ENCODE measurements around the gene OARD1.
"Not testable (repeated sequence)": the region's sequence is repeated elsewhere in the genome, so short reads cannot be mapped to it uniquely, and the experiment has no call there.

The OARD1 gene

DNA sequence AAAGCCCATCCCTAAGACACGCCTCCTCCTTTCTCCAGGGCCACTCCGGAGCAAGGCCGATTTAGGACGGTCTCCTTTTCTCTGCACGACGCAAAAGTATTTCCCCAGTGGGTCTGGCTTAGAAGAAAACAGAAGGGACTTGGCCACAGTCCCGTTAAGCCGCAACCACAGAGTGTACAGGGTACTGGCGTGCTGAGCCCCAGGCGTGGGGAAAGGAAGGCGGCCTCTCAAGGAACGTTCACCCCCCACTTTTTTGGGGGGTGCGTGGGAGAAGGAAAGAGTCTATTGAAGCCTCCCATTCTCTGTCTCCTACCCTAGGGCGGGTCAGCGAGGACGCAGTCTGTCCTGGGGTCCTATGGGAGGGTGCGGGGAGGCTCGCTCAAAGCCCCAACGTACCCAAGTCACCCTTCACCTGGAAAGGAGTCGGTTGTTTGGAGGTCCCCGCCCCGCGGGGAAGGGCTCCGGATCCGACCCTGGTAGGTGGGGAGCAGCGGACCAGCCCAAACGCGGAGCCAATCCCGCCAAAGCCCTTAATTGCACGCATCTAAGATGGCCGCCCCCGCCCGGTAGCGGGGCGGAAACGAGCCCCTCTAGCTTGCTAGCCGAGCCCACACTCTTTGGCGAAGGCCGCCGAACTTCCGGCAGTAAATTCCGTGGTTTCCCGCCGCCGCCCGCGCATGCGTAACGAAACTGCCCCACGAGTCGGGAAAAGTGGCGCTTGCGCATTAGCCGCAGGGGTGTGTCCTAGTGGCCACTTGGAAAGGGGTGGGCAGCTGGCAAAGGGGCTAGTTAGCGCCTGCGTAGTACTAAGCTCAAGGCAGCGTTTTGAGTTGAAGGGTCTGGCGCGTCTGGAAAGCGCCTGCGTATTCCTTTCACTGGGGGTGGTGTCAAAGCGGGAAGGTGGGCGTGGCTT is at the start of gene OARD1:
Gene OARD1, minus strand, starts transcription at position 434 of the 913 bp plus-strand sequence. CDS start 722 bp downstream, outside the sequence.
- peak; percentile 98 for DNase-seq (ENCODE audit: low spot score)

- DNase-seq (ENCODE audit: low spot score) = no peak
Measured at GRCh38 chr6:41120058-41120457, 47.9 kb upstream of the OARD1 start.

- DNase-seq (ENCODE audit: low spot score) = no peak
Measured at GRCh38 chr6:41119508-41119907, 47.4 kb upstream of the OARD1 start.

- DNase-seq (ENCODE audit: low spot score) = not testable (repeated sequence)
Measured at GRCh38 chr6:41115027-41115426, 42.9 kb upstream of the OARD1 start.

GRCh38 chr6:41111017-41111416 is 38.9 kb upstream of the OARD1 start:
- DNase-seq (ENCODE audit: low spot score) = no peak

DNA sequence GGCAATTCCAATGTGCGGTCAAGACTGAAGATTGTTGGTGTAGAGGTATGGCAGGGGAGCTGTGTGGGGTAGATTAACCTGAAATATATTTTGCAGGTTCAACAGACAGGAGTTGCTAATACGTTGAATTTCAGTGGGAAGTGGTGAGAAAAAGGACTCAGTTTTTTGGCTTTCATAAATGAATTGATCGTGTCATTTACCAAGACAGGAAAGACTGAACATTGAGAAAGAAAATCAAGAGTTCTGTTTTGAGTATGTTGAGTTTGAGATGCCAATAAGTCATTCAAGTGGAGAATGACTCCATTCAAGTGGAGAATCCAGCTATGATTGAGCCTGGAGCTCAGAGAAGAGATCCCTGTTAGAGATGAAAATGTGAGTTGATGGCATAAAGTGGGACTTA is 31.7 kb upstream of the OARD1 start:
- DNase-seq (ENCODE audit: low spot score) = no peak

- DNase-seq (ENCODE audit: low spot score) = no peak
Measured at GRCh38 chr6:41100871-41101287, 28.7 kb upstream of the OARD1 start.

GRCh38 chr6:41098366-41098765 is 26.2 kb upstream of the OARD1 start:
- no peak for DNase-seq (ENCODE audit: low spot score)

GRCh38 chr6:41097467-41098090 is 25.4 kb upstream of the OARD1 start:
- peak; percentile 43 for DNase-seq (ENCODE audit: low spot score)

DNA sequence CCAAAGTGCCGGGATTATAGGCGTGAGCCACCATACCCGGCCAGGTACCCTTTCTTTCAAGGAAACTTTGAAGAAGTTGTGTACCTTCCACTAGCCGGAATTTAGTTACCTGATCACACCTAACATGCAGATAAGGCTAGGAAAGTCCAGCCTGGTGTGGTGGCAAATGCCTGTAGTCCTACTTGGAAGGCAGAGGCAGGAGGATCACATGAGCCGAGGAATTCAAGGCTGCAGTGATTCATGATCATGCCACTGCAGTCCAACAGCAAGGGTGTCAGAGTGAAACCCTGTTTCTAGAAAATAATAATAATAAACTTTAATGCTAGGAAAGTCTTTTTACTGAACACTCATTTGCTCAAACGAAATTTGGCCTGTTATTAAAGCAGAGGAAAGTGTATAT is 21.6 kb upstream of the OARD1 start:
- no peak for DNase-seq (ENCODE audit: low spot score)

DNA sequence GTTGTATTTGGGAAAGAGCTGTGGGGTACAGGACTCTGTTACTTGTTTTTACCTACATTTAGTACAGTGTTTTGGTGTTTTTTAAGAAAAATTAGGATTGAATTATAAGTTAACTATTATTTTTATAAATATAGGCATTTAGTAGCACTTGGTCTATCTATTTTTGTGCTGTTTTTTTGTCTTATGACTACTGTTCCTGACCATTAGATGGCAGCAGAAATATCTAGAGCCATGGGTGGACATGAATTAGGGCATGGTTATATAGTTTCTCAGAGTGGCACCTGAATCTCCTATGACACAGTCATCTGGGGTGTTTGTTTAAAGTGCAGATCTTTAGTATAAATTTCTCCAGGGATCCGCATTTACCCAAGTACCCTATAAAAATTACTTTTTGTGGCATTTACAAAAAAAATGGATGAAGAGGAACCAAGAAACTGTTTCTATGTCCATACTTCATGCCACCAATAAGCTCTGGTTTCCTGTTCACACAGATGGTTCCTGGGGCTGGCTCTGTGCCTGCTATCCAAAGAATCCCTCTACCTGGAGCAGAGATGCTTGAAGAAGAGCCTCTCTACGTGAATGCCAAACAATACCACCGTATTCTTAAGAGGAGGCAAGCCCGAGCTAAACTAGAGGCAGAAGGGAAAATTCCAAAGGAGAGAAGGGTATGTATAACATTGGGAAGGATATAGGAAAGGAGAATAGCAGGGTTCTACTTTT is 20.4 kb upstream of the OARD1 start:
- DNase-seq (ENCODE audit: low spot score) = peak; percentile 30

- no peak for DNase-seq (ENCODE audit: low spot score)
Measured at GRCh38 chr6:41090841-41091761, 18.9 kb upstream of the OARD1 start.

DNA sequence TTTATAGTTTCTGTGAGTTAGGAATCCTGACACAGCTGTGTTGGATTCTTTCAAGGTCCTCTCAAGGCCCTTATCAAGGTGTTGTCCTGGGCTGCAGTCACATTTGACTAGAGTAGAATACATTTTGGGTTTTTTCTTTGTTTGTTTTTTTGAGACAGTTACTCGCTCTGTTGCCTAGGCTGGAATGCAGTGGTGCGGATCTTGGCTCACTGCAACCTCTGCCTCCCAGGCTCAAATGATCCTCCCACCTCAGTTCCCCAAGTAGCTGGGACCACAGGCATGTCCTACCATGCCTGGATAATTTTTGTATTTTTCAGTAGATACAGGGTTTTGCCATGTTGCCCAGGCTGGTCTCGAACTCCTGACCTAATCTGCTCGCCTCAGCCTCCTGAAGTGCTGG is 16.3 kb upstream of the OARD1 start:
- DNase-seq (ENCODE audit: low spot score) = no peak

DNA sequence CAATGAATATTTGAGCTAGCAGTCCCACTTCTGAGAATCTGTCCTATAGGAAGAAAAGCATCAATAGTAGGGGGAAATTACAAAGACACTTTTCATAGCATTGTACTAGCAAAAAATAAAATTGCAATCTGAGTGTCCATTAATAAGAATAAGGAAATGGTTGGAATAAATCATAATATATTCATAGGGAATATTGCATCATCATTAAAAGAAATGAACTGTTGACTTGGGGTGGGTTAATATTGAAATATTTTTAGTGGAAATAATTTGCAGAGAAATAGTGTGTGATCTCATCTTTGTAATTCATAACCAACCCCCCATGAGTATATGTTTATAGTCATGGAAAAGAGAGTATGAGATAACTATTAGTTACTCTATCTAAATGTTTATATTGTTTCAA is 13.0 kb upstream of the OARD1 start:
- no peak for DNase-seq (ENCODE audit: low spot score)

DNA sequence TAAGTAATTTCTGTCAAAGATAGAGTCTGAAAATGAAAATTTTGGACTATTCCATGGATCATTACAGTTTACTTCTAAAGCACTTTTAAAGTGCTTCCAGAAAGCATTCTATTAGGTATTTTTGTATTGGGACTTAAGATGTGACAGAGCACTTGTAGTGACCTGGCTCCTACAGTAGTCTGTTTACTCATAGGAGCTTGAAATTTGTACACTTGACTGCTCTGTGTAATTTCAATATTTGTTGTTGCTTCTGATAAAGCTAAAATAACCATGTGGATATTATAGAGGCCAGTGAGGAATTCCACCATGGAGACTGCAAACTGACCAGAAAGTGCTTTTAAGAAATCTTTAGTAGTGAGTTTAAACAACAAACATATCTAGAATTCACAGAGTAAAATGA is 10.9 kb upstream of the OARD1 start:
- DNase-seq (ENCODE audit: low spot score) = no peak

- no peak for DNase-seq (ENCODE audit: low spot score)
Measured at GRCh38 chr6:41080621-41081020, 8.5 kb upstream of the OARD1 start.

DNA sequence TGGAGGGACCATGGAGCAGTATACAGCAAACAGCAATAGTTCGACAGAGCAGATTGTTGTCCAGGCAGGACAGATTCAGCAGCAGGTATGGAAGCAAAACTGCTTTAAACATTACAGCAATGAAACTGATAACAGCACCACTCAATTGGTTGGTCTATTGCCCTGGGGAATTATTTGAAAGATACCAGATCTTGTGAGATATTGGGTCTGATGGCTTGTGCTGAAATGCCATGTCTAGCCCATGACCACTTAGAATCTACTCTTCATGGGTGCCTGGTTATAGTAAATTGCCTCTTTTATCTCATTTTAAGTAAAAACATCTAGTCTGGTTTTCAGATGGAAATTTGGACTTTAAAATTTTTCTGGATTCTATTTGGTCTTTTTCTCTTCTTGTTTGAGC is 6.9 kb upstream of the OARD1 start:
- no peak for DNase-seq (ENCODE audit: low spot score)

- DNase-seq (ENCODE audit: low spot score) = no peak
Measured at GRCh38 chr6:41078101-41078500, 5.9 kb upstream of the OARD1 start.

GRCh38 chr6:41077536-41077935 is 5.4 kb upstream of the OARD1 start:
- DNase-seq (ENCODE audit: low spot score) = no peak

GRCh38 chr6:41075651-41076626 is 3.8 kb upstream of the OARD1 start:
- DNase-seq (ENCODE audit: low spot score) = no peak
